GM19043 (cell line): ENCODE results near the gene RABGGTA.
A peak's percentile ranks its signal among the peaks of the same experiment; 100 is the strongest.

Experiments used
- ATAC-seq: cut with Tn5 transposase; IDR thresholded peaks from one replicate; pipeline ENCODE4 v1.9.1; 2021; ENCODE audit warnings: low read depth; ENCODE audit not compliant: unreplicated experiment

The RABGGTA gene

DNA sequence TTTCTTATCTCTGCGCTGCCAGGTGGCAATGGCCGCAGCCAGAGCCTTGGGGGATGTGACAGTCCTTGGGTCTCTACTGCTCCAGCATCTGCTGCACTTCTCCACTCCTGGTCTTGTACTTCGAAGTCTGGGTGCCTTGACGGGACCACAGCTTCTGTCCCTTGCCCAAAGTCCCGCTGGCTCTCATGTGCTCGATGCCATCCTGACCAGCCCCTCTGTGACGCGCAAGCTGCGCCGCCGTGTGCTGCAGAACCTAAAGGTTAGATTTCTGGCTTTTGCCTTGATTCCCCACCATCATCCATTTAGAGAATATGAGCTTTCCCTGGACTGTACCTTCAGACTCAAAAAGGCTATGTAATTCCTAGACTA, 32.6 kb upstream of the RABGGTA start:
- ATAC-seq, result no peak

DNA sequence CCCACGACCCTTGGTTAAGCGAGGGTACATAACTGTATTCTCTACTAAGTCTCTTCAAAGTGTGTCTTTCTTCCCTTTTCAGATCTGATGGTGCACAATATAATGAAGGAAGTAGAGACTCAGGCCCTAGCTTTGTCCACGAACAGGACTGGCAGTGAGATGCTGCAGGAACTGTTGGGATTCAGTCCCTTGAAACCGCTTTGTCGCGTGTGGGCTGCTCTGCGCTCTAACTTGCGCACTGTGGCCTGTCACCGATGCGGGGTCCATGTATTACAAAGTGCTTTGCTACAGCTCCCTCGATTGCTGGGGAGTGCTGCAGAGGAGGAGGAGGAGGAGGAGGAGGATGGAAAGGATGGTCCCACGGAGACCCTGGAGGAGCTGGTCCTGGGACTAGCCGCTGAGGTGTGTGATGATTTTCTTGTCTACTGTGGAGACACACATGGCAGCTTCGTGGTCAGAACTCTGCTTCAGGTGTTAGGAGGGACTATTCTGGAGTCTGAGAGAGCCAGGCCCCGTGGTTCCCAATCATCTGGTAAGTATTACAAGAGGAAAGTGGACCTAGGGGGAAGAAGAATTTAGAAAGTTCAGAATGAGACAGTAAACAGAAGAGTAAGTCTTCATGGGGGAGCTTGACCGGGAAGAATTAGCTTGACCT, 29.1 kb upstream of the RABGGTA start:
- no peak for ATAC-seq

DNA sequence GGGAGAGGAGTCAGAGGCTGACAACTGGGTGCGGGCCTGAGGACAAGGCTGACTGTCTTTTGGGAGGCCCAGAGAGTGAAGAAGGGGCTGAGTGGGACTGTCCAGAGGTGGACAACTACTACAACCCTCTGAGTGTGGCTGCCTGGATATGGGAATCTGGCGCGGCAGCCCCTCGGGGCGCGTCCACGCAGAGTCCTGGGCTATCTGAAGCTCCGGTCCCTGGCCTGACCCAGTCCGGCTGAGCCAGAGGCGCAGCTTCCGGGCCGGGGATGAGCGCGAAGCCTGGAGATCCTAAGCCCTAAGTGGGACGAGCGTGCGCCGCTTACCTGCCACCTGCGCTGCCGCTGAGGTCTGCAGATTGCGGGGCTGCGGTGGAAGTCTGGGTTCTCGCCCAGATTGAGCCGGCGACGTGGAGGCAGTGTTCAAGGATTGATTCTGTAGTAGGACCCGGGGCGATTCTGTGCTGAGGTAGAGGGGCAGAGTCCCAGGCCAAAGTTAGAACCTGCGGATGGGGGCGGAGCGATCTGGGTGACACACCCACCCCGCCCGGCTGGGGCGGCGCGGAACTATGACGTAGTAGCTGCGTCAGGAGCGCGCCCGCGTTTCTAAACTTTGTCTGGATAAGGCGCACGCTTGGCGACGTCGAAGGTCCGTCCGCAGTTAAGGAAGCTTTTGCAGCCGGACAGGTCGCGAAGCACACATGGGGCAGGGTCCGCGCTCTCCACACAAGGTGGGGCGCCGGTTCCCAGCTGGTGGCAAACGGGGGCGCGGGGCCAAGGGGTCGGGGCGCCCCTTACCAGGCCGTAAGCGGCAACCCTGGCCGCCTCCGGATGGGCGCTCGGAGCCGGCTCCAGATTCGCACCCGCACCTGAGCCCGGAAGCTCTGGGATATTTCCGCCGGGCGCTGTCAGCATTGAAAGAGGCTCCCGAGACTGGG, 28.1 kb upstream of the RABGGTA start, which contains the start of the genes DHRS1 and NOP9:
Gene DHRS1, minus strand, starts transcription at position 526 of the 937 bp plus-strand sequence. CDS start 674 bp downstream, outside the sequence.
Gene NOP9, plus strand, starts transcription at position 596 of the 937 bp plus-strand sequence. Its CDS starts 105 bp downstream, at position 701.
- peak; percentile 54 for ATAC-seq

DNA sequence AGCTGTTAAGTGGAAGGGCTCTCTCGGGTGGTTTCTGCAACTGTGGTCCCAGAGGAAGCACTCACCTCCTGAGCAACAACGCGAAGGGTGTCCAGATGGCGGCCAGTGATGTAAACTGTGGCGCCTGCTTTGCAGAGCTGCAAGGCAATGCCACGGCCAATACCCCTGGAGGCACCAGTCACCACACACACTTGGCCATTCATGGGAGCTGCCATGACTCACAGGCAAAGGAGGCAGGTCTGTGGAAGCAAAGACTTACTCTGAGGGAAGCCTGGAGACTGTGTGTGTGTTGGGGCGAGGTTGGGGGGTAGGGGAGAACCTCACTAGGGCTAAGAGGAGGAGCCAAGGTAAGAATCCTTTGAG, 27.5 kb upstream of the RABGGTA start:
- ATAC-seq, result no peak

DNA sequence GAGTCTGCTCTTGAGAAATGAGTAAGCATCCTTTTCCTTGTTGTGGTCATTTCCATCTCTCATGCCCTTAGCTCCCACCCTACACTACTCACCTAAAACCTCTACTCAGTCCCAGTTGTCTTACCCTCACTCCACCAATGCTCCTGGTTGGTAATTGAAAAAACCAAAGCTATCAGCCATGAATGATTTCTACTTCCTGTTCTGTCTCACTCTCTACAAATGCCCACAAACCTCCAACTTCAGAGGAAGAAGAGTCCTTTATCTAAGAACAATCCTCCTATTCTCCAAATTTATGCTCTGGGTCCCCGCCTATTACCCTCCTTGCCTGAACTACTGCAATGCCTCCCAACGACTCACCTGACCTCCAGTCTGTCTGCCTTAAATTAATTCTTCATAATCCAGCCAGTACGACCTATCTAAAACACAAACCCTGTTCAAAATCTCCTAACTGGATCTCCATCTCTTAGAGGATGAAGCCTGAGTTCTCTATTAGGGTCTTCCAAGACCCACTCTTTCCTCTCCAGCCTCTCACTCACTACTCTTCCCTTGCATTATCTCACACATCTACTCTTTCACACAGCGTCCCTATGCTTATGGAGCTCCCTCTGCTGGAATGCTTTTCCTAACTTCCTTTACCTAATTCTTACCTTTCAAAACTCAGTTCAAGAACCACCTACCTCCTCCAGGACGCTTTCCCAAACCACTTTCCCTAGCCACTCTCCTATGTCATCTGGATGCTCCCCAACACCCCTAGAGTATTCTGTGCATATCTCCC, 26.0 kb upstream of the RABGGTA start:
- peak; percentile 21 for ATAC-seq

DNA sequence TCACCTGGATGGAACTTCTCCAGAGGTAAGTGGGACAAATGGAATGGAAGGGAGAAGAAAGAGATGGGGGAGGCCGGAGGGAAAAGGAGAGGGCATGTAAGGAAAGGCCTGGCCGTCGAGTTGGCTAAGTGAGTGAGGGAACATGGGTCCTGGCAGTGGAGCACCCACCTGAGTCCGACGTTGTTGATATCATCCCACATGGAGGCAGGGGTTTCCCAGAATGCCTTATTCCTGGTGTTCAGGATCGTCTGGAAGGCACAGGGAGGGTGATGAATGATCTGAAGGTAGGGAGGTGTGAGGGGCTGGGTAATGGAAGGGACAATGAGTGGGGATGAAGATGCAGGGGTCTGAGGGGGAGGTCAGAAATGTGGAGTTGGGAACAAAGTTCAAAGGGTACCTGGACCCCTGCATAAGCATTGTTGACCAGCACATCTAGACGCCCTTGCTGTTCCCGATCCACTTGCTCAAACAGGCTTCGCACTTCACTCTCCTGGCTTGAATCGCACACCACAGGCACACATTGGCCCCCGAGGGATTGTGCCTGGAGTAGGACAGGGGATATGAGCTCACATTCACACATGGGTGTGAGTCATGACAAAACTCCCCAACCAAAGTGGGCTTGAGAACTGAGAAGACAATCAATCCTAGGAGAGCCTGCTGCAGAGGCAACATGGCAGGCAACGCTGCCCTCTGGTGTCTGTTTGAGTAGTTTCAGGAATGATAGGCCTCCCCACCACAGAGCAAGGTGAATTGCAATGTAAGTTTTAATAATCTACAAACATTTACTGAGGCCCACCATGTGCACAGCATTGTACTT, 25.2 kb upstream of the RABGGTA start:
- peak; percentile 47 for ATAC-seq

DNA sequence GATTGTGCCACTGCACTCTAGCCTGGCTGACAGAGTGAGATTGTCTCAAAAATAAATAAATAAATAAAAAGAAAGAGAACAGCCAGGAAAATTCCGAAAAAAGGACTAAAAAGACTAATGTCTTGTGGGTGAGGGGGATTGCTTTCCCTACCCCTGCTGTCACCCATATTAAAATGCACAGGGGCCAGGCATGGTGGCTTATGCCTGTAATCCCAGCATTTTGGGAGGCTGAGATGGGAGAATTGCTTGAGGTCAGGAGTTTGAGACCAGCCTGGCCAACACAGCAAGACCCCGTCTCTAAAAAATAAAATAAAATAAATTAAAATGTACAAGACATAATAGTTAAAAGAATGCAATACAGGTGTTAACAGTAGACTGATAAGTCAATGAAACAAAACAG, 22.1 kb upstream of the RABGGTA start:
- no peak for ATAC-seq

DNA sequence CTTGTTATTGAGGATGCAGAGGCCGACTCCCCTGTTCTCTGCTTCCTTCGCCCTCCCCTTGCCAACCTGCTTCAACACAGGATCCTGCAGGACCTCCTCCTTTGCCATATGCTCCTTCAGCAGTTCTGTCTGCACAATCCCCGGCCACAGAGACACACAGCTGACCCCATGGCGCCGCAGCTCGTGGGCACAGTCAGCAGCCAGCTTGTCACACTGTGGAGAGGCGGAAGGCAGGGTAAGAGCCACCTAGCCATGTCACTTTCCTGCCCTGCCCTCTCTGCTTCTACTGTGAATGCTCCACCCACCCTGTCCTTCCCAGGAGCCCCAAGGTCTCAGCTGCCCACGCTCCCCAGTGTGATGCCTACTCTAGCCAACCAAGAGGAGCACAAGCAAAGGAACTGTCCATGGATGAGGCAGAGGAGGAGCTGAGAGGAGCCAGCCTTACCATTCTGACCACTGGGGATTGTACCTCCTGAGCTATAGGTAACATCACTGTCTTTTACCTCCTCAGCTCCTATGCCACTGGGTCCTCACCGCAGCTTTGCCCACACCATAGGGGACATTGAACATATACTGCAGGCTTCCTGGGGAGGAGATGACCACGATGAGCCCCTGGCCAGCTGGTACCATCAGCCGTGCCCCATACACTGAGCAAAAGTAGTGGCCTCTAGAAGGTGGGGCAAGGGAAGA, 20.9 kb upstream of the RABGGTA start:
- no peak for ATAC-seq

DNA sequence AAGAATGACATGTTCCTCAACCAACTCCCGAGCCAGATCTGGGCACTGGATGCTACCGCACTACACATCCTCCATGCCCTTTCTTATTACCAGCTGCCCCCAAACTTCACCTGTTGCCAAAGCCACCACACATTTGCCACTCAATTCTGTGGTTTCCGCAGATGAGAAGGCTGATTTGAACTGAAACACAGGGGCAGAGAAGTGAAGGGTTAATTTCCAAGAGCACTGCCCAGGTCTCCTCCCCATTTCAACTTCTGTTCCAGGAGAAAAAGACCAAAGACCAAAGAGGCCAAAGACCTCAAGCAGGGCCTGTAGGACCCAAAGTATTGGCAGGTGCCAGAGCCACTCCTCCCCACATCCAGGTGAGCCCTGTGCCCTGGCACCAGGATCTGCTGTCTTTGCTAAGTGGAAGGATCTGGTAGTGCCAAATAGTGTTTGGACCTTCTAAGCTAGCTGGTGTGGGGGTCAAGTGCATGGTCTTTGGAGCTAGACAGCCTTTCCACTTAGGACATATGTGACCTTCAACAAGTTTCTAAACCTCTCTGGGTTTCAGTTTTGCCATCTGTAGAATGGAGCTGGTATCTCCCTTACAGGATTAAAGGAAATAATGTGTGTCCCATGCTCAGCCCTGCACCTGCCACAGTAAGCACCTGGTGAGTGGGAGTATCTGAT, 20.2 kb upstream of the RABGGTA start:
- no peak for ATAC-seq

DNA sequence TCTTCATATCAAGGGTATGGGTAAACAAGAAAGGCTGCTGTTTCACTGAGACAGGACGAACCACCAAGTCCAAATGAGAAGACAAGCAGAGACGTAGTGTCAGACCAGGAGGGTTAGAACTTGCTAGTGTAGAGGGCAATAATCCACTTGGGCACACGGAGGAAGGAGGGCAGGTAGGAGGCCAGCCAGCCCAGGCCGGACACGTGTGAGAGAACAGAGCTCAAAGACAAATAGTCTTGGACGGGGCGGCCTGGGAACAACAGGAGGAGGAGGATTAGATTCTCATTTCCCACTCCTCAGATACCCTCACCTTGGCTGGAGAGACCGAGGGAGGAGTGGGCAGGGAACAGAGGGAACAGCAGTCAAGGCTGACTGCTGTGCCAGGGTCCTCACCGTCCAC, 19.3 kb upstream of the RABGGTA start:
- no peak for ATAC-seq

DNA sequence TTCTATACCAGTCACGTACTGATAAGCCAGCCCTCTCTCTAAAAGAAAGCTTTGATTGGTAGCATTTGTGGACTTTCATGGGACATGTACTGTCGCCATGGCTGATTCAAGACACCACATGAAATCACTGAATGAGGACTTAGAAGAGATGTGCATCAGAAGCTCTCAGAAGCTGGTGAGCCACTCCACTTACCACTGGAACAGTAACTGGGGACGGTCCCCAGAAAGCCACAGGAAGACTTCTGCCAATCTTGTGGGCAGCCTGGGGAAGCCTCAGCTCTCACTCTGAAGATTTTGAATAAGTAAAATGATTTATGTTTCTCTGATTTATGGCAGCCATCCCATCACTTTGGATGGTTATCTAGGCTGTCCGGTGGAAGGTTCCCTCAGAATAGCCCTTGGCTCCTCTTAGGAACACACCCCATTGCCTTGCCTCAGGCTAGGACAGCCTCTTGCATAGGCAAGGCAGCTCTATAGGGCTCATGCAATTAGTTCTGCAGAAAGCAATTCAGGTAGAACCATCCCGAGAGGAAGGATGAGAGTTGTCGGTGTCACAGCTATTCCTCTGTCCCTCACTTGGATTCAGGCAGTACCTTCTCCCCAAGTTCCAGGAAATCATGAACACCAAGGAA, 18.4 kb upstream of the RABGGTA start:
- peak; percentile 87 for ATAC-seq

DNA sequence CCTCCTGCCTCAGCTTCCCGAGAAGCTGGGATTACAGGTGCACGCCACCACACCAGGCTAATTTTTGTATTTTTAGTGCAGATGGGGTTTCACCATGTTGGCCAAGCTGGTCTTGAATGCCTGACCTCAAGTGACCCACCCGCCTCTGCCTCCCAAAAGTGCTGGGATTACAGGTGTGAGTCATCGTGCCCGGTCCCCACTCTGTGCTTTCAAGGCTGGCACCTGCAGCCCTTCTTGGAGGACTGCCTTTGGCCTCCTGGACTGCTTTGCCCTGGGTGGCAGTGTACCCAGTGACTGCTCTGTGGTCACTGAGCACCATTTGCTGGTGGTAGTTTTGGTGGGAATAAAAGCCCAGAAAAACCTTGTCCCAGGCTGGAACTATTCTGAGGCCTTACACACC, 15.6 kb upstream of the RABGGTA start:
- no peak for ATAC-seq

DNA sequence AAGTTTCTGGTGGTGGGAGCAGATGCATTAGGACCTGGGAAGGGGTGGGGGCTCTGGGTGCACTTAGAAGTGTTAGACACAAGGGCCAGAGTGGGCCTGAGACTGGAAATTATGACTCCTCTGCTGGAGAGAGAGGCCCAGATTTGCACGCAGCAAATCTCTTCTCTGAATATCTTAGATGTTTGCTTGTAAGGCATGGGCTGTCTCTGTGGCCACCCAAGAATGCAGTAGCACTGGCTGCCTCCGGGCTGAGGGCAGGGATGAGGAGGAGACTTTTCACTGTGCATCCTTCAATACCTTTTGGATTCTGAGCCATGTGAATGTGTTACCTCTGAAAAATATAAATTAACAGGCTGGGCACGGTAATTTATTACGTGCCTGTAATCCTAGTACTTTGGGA, 14.0 kb upstream of the RABGGTA start:
- ATAC-seq, result no peak

DNA sequence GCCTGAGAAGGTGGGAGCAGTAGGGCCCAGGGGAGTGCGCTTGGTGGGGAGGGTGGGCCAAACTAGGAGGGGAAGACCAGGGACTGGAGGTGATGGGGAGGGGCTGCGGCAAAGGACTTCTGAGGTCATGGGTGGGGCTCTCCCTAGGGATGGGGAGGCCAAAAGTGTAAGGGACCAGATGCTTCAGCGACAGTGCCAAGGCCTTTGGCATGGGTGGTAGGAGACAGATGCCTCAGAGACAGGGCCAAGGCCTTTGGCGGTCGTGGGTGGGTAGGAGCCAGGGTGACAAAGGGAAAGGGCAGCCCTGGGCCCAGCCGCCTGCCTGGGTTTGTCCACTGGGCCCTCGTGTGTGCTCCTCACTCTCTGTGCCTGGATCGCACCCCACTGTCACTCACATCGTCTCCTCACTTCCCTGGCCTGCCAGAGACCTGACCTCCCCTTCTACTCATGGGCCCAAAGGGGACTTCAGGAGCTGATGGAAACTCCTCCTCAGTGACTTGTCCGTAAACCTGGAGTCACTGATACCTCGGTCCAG, 13.2 kb upstream of the RABGGTA start:
- ATAC-seq, result no peak

DNA sequence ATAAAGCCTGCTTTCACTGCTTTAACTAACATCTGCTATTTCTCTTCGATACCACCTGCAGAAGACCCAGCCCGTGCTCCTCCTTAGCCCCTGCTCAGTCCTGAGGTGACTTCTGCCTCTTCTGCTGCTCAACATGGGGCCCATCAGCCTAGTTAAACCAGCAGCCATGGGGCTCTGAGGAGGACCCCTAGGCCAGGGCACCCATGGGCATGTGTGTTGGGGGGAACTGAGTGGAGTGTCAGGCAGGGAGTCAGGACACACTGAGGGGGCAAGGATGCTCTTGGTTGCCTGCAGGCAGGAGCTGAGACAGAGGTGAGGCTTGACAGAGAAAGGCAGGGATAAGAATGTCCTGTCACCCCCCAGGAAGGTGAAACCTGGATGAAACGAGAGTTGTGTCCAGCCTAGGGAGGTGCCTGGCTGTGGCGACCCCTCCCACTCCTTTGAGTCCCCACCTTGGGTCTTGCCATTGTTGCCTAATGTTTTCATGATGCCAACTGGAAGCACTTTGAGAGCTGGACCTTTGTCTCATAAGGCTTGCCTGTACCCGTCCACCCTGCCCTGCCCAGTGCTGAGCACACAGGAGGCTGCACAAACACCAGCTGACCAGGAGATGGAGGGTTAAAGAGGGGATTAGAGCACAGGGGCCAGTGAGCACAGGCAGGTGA, 12.5 kb upstream of the RABGGTA start:
- no peak for ATAC-seq

DNA sequence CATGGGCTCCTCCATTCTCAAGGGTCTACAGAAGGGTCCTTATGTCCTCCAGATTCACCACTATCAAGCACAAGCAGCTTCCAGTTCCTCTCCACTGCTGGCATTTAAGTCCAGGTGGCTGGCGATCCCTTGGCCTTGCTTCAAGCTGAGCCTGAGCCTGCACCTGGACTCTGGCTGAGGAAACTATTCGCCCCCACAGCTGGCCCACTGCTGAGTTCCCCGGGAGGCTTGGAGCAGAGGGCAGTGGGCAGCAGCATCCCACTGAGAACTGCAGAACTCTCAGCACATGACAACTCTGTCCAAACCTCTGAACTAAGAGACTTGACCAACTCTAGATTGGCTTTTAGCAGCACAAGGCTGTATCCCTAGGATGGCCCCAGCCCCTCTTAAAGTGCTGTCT, 11.3 kb upstream of the RABGGTA start:
- no peak for ATAC-seq

DNA sequence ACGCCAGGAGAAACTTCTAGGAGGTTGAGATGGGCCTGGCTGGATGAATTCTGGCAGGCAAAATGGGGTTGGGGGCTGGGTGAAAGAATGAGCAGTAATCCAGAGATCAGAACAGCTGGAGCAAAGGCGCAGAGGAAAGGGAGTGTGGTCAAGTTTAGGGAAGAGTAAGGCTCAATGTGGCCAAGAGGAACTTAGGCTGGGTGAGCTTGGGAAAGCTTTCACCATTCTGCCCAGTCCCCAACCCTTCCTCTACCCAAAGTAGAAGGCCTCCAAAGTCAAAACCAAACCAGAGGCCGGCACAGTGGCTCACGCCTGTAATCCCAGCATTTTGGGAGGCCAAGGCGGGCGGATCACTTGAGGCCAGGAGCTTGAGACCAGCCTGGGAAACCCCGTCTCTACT, 10.2 kb upstream of the RABGGTA start:
- ATAC-seq, result no peak
